Neural cell (in vitro differentiated cells): ENCODE data around the gene LDLR.

Experiments
- EP300 ChIP-seq: fragments of 450-650 bp; conservative IDR thresholded peaks from 2 replicates; pipeline ENCODE4 v1.6.1; 2014; ENCODE audit warnings: antibody characterized with exemption, mild to moderate bottlenecking, moderate library complexity; ENCODE audit not compliant: poor library complexity, severe bottlenecking
- EZH2 ChIP-seq: fragments of 200-600, 300-800 bp; shearing (Covaris generic), sonication (generic); IDR thresholded peaks from 2 replicates; pipeline ENCODE4 v1.6.1; 2014; ENCODE audit warnings: antibody characterized with exemption, low read length, borderline replicate concordance, mild to moderate bottlenecking; ENCODE audit not compliant: insufficient read depth, poor library complexity, severe bottlenecking
- MXI1 ChIP-seq: fragments of 450-650 bp; conservative IDR thresholded peaks from 2 replicates; pipeline ENCODE4 v1.6.1; 2014; ENCODE audit warnings: antibody characterized with exemption, mild to moderate bottlenecking; ENCODE audit not compliant: poor library complexity, severe bottlenecking
- POLR2AphosphoS5 ChIP-seq: IDR thresholded peaks from 2 replicates; pipeline ENCODE4 v1.6.1; 2012
- RAD21 ChIP-seq: fragments of 450-650 bp; conservative IDR thresholded peaks from 2 replicates; pipeline ENCODE4 v1.6.1; 2014; ENCODE audit warnings: antibody characterized with exemption, mild to moderate bottlenecking, moderate library complexity
- SMC3 ChIP-seq: fragments of 450-650 bp; conservative IDR thresholded peaks from 2 replicates; pipeline ENCODE4 v1.6.1; 2014; ENCODE audit warnings: antibody characterized with exemption, mild to moderate bottlenecking, moderate library complexity; ENCODE audit not compliant: poor library complexity
- TF ChIP-seq, protein P1 (sequence below): fragments of 450-650 bp; IDR thresholded peaks from 2 replicates; pipeline ENCODE4 v1.5.1; 2014; ENCODE audit warnings: antibody characterized with exemption, mild to moderate bottlenecking, moderate library complexity; ENCODE audit not compliant: poor library complexity, severe bottlenecking
- TF ChIP-seq, protein P2 (sequence below): IDR thresholded peaks from 2 replicates; pipeline ENCODE4 v1.6.1; 2012; ENCODE audit warnings: borderline replicate concordance

DNA sequence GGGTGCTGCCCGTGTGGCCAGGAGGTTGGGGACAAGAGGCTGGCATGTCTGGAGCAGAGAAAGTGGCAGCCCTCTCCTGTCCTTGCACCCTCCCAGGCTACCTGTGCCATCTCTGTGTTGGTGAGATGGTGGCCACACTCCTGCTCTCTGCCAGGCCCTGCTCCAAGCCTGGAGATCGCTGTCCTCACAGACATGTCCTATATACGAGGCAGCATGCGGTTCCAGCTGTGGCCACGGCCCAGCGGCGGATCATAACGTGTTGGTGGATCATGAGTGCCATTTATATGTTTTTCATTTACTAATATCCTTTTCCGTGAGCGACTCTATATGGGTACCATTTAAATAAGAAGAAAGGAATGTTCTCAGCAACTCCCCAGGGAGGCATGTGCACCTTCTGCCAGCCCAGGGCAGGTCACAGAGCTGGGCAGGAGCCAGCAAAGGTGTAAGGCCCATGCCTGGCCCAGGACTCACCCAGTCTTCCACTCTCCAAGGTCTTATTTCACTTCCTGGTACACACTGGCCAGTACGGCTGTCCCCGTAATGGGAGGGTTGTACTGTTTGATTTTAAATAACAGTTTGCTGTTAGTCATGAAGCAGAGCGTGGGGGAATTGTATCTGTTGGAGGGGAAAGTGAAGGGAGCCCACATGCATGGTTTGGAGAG is 47.2 kb upstream of the LDLR start:
- TF ChIP-seq, protein P1, sequence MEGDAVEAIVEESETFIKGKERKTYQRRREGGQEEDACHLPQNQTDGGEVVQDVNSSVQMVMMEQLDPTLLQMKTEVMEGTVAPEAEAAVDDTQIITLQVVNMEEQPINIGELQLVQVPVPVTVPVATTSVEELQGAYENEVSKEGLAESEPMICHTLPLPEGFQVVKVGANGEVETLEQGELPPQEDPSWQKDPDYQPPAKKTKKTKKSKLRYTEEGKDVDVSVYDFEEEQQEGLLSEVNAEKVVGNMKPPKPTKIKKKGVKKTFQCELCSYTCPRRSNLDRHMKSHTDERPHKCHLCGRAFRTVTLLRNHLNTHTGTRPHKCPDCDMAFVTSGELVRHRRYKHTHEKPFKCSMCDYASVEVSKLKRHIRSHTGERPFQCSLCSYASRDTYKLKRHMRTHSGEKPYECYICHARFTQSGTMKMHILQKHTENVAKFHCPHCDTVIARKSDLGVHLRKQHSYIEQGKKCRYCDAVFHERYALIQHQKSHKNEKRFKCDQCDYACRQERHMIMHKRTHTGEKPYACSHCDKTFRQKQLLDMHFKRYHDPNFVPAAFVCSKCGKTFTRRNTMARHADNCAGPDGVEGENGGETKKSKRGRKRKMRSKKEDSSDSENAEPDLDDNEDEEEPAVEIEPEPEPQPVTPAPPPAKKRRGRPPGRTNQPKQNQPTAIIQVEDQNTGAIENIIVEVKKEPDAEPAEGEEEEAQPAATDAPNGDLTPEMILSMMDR, result no peak
- TF ChIP-seq POLR2AphosphoS5 (no peak), SMC3 (no peak), MXI1 (no peak), EZH2 (no peak), EP300 (no peak), RAD21 (no peak)
- TF ChIP-seq, protein P2, sequence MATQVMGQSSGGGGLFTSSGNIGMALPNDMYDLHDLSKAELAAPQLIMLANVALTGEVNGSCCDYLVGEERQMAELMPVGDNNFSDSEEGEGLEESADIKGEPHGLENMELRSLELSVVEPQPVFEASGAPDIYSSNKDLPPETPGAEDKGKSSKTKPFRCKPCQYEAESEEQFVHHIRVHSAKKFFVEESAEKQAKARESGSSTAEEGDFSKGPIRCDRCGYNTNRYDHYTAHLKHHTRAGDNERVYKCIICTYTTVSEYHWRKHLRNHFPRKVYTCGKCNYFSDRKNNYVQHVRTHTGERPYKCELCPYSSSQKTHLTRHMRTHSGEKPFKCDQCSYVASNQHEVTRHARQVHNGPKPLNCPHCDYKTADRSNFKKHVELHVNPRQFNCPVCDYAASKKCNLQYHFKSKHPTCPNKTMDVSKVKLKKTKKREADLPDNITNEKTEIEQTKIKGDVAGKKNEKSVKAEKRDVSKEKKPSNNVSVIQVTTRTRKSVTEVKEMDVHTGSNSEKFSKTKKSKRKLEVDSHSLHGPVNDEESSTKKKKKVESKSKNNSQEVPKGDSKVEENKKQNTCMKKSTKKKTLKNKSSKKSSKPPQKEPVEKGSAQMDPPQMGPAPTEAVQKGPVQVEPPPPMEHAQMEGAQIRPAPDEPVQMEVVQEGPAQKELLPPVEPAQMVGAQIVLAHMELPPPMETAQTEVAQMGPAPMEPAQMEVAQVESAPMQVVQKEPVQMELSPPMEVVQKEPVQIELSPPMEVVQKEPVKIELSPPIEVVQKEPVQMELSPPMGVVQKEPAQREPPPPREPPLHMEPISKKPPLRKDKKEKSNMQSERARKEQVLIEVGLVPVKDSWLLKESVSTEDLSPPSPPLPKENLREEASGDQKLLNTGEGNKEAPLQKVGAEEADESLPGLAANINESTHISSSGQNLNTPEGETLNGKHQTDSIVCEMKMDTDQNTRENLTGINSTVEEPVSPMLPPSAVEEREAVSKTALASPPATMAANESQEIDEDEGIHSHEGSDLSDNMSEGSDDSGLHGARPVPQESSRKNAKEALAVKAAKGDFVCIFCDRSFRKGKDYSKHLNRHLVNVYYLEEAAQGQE, result no peak
